ENCODE results near the gene XRCC4.
A peak's percentile ranks its signal among the peaks of the same experiment; 100 is the strongest.
"Not testable (repeated sequence)": the region's sequence is repeated elsewhere in the genome, so short reads cannot be mapped to it uniquely, and the experiment has no call there.

Gene XRCC4

GRCh38 chr5:83256091-83256780 lies 178.9 kb downstream of the XRCC4 start:
- Histone ChIP-seq H3K4me3 (ENCODE audit: low read depth, low read length) (no peak overlapping the region), H3K27ac (ENCODE audit: low read depth, low read length) (no peak overlapping the region), H3K4me1 (ENCODE audit: control insufficient read depth, insufficient read depth, low read length, unreplicated experiment) (peaks cover 10% of the 10 kb centered on the region), H3K27me3 (ENCODE audit: insufficient read depth, low read length) (no peaks in the 10 kb centered on the region), H2AFZ (ENCODE audit: low read length, unreplicated experiment) (no peak overlapping the region), H3K79me2 (ENCODE audit: control insufficient read depth, insufficient read depth, low read length, unreplicated experiment) (no peaks in the 10 kb centered on the region), H3K36me3 (ENCODE audit: insufficient read depth, low read length) (no peaks in the 10 kb centered on the region)

DNA sequence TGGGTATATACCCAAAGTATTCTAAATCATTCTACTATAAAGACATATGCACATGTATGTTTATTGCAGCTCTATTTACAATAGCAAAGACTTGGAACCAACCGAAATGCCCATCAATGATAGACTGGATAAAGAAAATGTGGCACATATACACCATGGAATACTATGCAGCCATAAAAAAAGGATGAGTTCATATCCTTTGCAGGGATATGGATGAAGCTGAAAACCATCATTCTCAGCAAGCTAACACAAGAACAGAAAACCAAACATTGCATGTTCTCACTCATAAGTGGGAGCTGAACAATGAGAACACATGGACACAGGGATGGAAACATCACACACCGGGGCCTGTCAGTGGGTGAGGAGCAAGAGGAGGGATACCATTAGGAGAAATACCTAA lies 180.3 kb downstream of the XRCC4 start:
- not testable (repeated sequence) for H3K79me2 ChIP-seq (ENCODE audit: control insufficient read depth, insufficient read depth, low read length, unreplicated experiment); H3K27me3 ChIP-seq (ENCODE audit: insufficient read depth, low read length); H2AFZ ChIP-seq (ENCODE audit: low read length, unreplicated experiment); H3K36me3 ChIP-seq (ENCODE audit: insufficient read depth, low read length); H3K4me3 ChIP-seq (ENCODE audit: low read depth, low read length); H3K27ac ChIP-seq (ENCODE audit: low read depth, low read length)
- peaks cover 10% of the 10 kb centered on the region for H3K4me1 ChIP-seq (ENCODE audit: control insufficient read depth, insufficient read depth, low read length, unreplicated experiment)

GRCh38 chr5:83265318-83265717 lies 188.0 kb downstream of the XRCC4 start:
- H3K79me2 ChIP-seq (ENCODE audit: control insufficient read depth, insufficient read depth, low read length, unreplicated experiment) = no peaks in the 10 kb centered on the region
- H2AFZ ChIP-seq (ENCODE audit: low read length, unreplicated experiment) = no peak overlapping the region
- no peaks in the 10 kb centered on the region for H3K36me3 ChIP-seq (ENCODE audit: insufficient read depth, low read length)
- H3K4me1 ChIP-seq (ENCODE audit: control insufficient read depth, insufficient read depth, low read length, unreplicated experiment) = no peaks in the 10 kb centered on the region
- no peaks in the 10 kb centered on the region for H3K27me3 ChIP-seq (ENCODE audit: insufficient read depth, low read length)
- no peak overlapping the region for H3K4me3 ChIP-seq (ENCODE audit: low read depth, low read length)
- no peak overlapping the region for H3K27ac ChIP-seq (ENCODE audit: low read depth, low read length)

DNA sequence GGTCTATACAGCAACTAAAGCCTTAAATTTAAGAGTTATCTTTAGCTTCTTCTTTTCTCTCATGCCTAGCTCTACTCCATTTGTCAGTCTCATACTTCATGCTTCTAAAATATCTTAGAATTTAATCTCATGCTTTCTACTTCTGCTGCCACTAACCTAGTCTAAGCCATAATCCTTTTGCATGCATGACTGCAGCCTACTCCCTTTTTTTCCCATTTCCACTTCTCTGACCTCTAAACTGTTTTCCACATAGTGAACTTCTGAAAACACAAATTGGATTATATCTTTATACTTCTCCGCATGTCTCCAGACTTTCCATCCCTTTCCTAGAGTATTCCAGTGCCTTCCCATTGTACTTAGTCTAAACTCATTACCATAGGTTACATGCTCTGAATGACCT lies 193.0 kb downstream of the XRCC4 start:
- H3K4me1 ChIP-seq (ENCODE audit: control insufficient read depth, insufficient read depth, low read length, unreplicated experiment) = no peaks in the 10 kb centered on the region
- no peaks in the 10 kb centered on the region for H3K27me3 ChIP-seq (ENCODE audit: insufficient read depth, low read length)
- H3K36me3 ChIP-seq (ENCODE audit: insufficient read depth, low read length) = no peaks in the 10 kb centered on the region
- no peak overlapping the region for H3K4me3 ChIP-seq (ENCODE audit: low read depth, low read length)
- no peak overlapping the region for H3K27ac ChIP-seq (ENCODE audit: low read depth, low read length)
- no peaks in the 10 kb centered on the region for H3K79me2 ChIP-seq (ENCODE audit: control insufficient read depth, insufficient read depth, low read length, unreplicated experiment)
- H2AFZ ChIP-seq (ENCODE audit: low read length, unreplicated experiment) = no peak overlapping the region

DNA sequence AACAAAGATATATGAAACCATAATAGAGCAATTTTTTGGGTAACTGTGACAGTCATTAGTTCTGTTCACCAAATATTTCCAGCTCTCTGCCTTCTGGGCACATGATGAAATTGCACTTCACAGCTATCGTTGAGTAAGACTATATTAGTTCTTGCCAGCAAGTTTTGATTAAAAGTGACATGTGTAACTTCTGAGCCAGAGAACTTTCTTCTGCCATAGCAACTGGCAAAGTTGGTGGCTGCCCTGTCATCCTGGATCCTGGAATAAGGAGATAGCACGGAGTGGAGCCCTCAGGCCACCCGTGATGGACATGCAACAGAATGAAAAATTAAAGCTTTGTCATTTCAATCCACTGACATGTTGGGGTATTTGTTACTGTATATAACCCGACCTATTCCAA lies 199.8 kb downstream of the XRCC4 start:
- H3K79me2 ChIP-seq (ENCODE audit: control insufficient read depth, insufficient read depth, low read length, unreplicated experiment) = no peaks in the 10 kb centered on the region
- no peak overlapping the region for H3K27ac ChIP-seq (ENCODE audit: low read depth, low read length)

DNA sequence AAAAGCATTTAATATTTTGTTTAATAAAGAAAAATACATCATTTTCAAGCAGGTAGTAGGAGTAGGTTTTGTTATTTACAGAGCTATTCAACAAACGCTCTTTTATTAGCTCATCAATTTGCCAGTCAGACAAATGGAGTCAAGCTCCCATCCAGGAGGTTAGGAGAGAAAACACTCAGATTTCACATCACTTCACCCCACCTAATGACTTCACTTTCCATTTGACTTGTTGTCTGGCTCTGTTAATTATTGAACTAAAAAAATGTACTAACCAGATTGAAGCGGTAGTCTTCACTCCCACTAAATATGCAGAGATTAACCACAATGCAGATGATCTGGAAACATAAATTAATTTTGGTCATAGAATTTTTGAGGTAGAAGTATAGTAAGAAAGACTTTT lies 200.6 kb downstream of the XRCC4 start:
- H2AFZ ChIP-seq (ENCODE audit: low read length, unreplicated experiment) = no peak overlapping the region
- H3K27ac ChIP-seq (ENCODE audit: low read depth, low read length) = no peak overlapping the region
- H3K4me1 ChIP-seq (ENCODE audit: control insufficient read depth, insufficient read depth, low read length, unreplicated experiment) = peaks cover 21% of the 10 kb centered on the region

More for the DNA sequence above, 199.8 kb downstream of the XRCC4 start:
- peaks cover 18% of the 10 kb centered on the region for H3K4me1 ChIP-seq (ENCODE audit: control insufficient read depth, insufficient read depth, low read length, unreplicated experiment)
- no peaks in the 10 kb centered on the region for H3K36me3 ChIP-seq (ENCODE audit: insufficient read depth, low read length)
- no peak overlapping the region for H2AFZ ChIP-seq (ENCODE audit: low read length, unreplicated experiment)
- no peak overlapping the region for H3K4me3 ChIP-seq (ENCODE audit: low read depth, low read length)
- no peaks in the 10 kb centered on the region for H3K27me3 ChIP-seq (ENCODE audit: insufficient read depth, low read length)

GRCh38 chr5:83281176-83281575 lies 203.8 kb downstream of the XRCC4 start:
- H3K36me3 ChIP-seq (ENCODE audit: insufficient read depth, low read length) = no peaks in the 10 kb centered on the region
- H3K4me1 ChIP-seq (ENCODE audit: control insufficient read depth, insufficient read depth, low read length, unreplicated experiment) = peaks cover 21% of the 10 kb centered on the region
- H3K27me3 ChIP-seq (ENCODE audit: insufficient read depth, low read length) = no peaks in the 10 kb centered on the region
- no peaks in the 10 kb centered on the region for H3K79me2 ChIP-seq (ENCODE audit: control insufficient read depth, insufficient read depth, low read length, unreplicated experiment)
- H3K4me3 ChIP-seq (ENCODE audit: low read depth, low read length) = no peak overlapping the region
- peak overlapping the region; percentile 27; the same call in 1 of the 2 replicates for H3K27ac ChIP-seq (ENCODE audit: low read depth, low read length)
- H2AFZ ChIP-seq (ENCODE audit: low read length, unreplicated experiment) = no peak overlapping the region

More for the DNA sequence above, 200.6 kb downstream of the XRCC4 start:
- Histone ChIP-seq H3K79me2 (ENCODE audit: control insufficient read depth, insufficient read depth, low read length, unreplicated experiment) (no peaks in the 10 kb centered on the region), H3K36me3 (ENCODE audit: insufficient read depth, low read length) (no peaks in the 10 kb centered on the region), H3K4me3 (ENCODE audit: low read depth, low read length) (no peak overlapping the region), H3K27me3 (ENCODE audit: insufficient read depth, low read length) (no peaks in the 10 kb centered on the region)

DNA sequence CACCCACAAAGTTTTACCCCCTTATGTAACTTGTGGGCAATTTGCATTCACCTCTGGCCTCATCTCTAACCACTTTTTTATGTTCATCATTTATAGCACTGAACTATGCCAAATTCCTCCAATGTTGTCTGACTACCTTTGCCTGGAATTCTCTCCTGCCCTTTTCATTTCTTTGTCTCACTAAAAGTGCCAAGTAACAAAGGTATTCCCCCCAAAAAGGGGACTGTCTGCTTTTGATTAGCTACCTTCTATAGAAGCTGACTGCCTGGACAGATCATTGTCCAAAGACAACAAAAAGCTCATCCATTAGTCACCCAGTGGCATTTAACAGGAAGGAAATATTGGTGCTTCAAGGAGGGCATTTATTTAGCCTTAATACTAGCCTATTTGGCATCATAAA lies 204.3 kb downstream of the XRCC4 start:
- Histone ChIP-seq H3K79me2 (ENCODE audit: control insufficient read depth, insufficient read depth, low read length, unreplicated experiment) (no peaks in the 10 kb centered on the region), H3K27me3 (ENCODE audit: insufficient read depth, low read length) (no peaks in the 10 kb centered on the region), H3K4me1 (ENCODE audit: control insufficient read depth, insufficient read depth, low read length, unreplicated experiment) (peaks cover 21% of the 10 kb centered on the region), H3K36me3 (ENCODE audit: insufficient read depth, low read length) (no peaks in the 10 kb centered on the region), H3K27ac (ENCODE audit: low read depth, low read length) (peak overlapping the region; percentile 27), H3K4me3 (ENCODE audit: low read depth, low read length) (0 out of 2 replicates have a peak overlapping the region, but pooled peaks have one; percentile 22), H2AFZ (ENCODE audit: low read length, unreplicated experiment) (no peak overlapping the region)

DNA sequence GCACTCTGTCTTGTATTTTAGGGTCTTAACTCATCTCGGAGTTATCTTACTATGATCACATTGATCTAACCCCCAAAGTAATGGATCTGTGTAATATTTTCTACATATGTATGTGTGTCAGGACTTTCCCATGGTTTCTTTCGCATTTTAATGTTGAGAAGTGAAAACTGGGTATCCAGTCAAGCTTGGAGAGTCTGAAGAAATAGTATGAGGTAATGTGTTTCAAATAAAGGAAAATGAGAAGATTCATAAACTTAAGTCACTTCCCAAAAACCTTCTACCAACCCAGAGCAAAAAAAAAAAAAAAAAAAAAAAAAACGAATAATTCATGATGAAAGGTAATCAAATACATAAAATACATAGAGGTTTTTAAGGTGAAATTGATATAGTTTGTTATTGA lies 206.4 kb downstream of the XRCC4 start:
- peaks cover 21% of the 10 kb centered on the region for H3K4me1 ChIP-seq (ENCODE audit: control insufficient read depth, insufficient read depth, low read length, unreplicated experiment)
- H3K27ac ChIP-seq (ENCODE audit: low read depth, low read length) = no peak overlapping the region
- no peak overlapping the region for H2AFZ ChIP-seq (ENCODE audit: low read length, unreplicated experiment)
- H3K79me2 ChIP-seq (ENCODE audit: control insufficient read depth, insufficient read depth, low read length, unreplicated experiment) = no peaks in the 10 kb centered on the region
- H3K27me3 ChIP-seq (ENCODE audit: insufficient read depth, low read length) = no peaks in the 10 kb centered on the region
- no peaks in the 10 kb centered on the region for H3K36me3 ChIP-seq (ENCODE audit: insufficient read depth, low read length)
- no peak overlapping the region for H3K4me3 ChIP-seq (ENCODE audit: low read depth, low read length)

DNA sequence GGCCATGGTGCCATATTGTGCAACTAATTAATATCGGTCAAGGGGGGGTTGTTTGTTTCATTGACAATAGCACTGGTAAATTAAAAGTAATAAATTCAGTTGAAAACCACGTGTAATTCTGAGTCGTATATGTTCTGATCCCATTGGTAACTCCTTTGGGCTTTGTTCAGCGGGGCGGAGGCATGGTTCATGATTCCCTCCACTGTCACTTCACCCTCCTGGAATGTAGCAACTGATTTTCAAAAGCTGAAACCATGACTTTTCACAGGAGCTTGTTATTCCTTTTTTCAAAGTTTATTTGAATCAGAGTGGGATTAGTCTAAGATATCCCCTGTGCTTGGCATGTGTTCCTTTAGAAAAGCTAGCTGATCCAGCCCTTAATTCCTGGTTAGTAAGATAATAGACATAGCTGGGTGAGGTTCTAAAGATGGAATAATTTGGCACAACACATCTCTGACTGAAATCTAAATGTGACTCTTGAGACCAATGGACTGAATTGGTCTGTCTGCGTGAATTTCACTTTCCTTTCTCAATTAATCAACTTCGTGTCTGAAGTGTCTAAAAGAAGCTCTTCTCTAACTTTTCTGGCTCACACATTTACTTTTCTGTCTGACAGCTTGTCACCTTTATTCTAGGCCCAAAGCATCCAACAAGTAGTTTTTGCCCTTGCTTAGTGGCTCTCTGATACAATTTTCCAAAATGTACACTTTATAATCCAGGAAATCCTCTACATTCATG lies 208.5 kb downstream of the XRCC4 start:
- Histone ChIP-seq H3K79me2 (ENCODE audit: control insufficient read depth, insufficient read depth, low read length, unreplicated experiment) (no peaks in the 10 kb centered on the region), H3K27ac (ENCODE audit: low read depth, low read length) (no peak overlapping the region), H2AFZ (ENCODE audit: low read length, unreplicated experiment) (no peak overlapping the region), H3K36me3 (ENCODE audit: insufficient read depth, low read length) (no peaks in the 10 kb centered on the region), H3K27me3 (ENCODE audit: insufficient read depth, low read length) (no peaks in the 10 kb centered on the region), H3K4me3 (ENCODE audit: low read depth, low read length) (no peak overlapping the region), H3K4me1 (ENCODE audit: control insufficient read depth, insufficient read depth, low read length, unreplicated experiment) (peaks cover 16% of the 10 kb centered on the region)

DNA sequence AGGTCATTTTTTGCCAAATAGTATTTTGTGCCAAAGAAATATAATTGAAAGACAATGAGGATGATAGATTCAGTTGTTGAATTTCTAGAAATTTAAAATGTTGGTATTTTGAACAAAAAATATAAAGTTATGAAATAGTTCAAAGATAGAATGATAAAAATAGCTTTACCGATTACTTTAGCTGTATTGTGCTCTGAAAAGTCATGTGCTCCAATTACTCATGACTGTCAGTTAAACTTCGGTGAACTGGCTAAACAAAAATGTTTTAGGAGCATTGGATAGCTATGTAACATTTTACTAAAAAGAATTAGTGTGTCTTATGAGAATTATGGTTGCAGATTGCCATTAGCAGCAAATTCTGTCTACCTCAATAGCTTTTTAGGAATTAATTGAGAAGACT lies 216.9 kb downstream of the XRCC4 start:
- H3K27ac ChIP-seq (ENCODE audit: low read depth, low read length) = no peak overlapping the region
- H3K27me3 ChIP-seq (ENCODE audit: insufficient read depth, low read length) = no peaks in the 10 kb centered on the region
- H3K4me3 ChIP-seq (ENCODE audit: low read depth, low read length) = no peak overlapping the region
- H3K4me1 ChIP-seq (ENCODE audit: control insufficient read depth, insufficient read depth, low read length, unreplicated experiment) = no peaks in the 10 kb centered on the region
- H3K36me3 ChIP-seq (ENCODE audit: insufficient read depth, low read length) = peaks cover 3% of the 10 kb centered on the region; the same call in 1 of the 2 replicates
- no peaks in the 10 kb centered on the region for H3K79me2 ChIP-seq (ENCODE audit: control insufficient read depth, insufficient read depth, low read length, unreplicated experiment)
- H2AFZ ChIP-seq (ENCODE audit: low read length, unreplicated experiment) = no peak overlapping the region

All from ACC112 (cell line).